Globus pallidus (tissue), 1 donor: ENCODE results near the gene SAPCD1.
"Not testable (repeated sequence)": the region's sequence is repeated elsewhere in the genome, so short reads cannot be mapped to it uniquely, and the experiment has no call there.

Experiments used
- DNase-seq: peaks from one replicate; pipeline ENCODE4 v3.0.0-alpha.2; 2015; ENCODE audit warnings: low spot score

Gene SAPCD1

DNA sequence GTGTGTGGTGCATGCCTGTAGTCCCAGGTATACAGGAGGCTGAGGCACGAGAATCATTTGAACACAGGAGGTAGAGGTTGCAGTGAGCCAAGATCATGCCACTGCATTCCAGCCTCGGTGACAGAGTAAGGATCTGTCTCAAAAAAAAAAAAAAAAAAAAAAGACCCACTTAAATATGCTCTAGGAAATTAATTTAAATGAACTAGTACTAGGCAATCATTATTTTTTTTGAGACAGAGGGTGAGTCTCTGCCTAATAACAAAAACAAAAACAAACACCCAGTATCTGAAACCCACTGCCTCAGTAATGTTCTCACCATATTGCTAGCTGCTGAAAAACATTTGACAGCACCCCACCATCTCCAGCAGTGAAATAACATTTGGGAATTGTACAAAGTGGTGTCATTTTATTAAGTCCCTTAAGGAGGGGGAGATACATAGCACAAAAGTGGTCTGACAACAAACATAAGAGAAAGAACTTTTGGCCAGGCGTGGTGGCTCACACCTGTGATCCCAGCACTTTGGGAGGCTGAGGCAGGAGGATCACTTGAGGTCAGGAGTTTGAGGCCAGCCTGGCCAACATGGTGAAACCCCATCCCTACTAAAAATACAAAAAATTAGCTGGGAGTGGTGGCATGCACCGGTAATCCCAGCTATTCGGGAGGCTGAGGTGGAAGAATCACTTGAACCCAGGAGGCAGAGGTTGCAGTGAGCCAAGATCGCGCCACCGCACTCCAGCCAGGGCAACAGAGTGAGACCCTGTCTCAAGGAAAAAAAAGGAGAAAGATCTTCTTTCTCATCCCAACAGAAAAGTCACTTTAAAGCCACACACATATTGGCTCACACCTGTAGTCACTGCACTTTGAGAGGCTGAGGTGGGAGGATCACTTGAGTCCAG is 38.8 kb downstream of the SAPCD1 start:
- not testable (repeated sequence) for DNase-seq

- no peak for DNase-seq
Measured at GRCh38 chr6:31805939-31806469, 43.5 kb downstream of the SAPCD1 start.

- DNase-seq, result peak; percentile 98
Measured at GRCh38 chr6:31806470-31807272, 44.2 kb downstream of the SAPCD1 start, which contains the start of gene LSM2. LSM2 (minus strand) TSS chr6:31806966; CDS start chr6:31806757, 209 bp downstream.

- DNase-seq, result not testable (repeated sequence)
Measured at GRCh38 chr6:31808599-31808998, 46.1 kb downstream of the SAPCD1 start.

- DNase-seq, result no peak
Measured at GRCh38 chr6:31811645-31812044, 49.2 kb downstream of the SAPCD1 start.

DNA sequence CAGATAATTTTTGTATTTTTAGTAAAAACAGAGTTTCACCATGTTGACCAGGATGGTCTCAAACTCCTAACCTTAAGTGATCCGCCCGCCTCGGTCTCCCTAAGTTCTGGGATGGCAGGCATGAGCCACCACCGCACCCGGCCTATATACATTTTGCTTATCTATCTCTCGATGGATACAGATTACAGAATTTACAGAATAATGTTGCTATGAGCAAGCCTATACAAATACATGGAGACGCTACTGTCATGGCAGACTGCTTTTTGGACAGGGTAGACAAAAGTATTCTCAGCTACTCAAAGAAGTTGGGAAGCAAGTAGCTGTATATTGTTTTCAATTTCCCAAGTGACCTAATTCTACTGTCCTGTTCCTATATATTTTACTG is 51.0 kb downstream of the SAPCD1 start:
- no peak for DNase-seq
